GM12878 (cell line): ENCODE data around the gene MFN2. TPM values are rescaled to one million over a fixed set of nuclear protein-coding genes. Genes with fewer than 3 reads are reported as not detected.

ENCODE experiments used
- ATAC-seq: fragments of 200-7000 bp; cut with Tn5 transposase; 3 replicates; pipeline ENCODE4 v1.9.1; 2020; ENCODE audit warnings: mild to moderate bottlenecking, moderate library complexity
- BruUV-seq: library from RNA; stranded (reverse); fragments of 400-500 nt; replicated peaks from 2 replicates; lab custom pipeline; 2021; lab: Mats Ljungman, UMichigan
- CTCF ChIA-PET: fragments of 300-600 bp; sonication (Branson Sonifier 250); formaldehyde crosslinking; extraction: SDS; loops from one replicate; lab custom pipeline; 2021; ENCODE audit warnings: inconsistent platforms; lab: Yijun Ruan, JAX
- POLR2A ChIA-PET: fragments of 350-600 bp; formaldehyde crosslinking; extraction: SDS; loops from one replicate; lab custom pipeline; 2021; ENCODE audit warnings: inconsistent platforms; lab: Charles Lee
- RAD21 ChIA-PET: fragments of 300-600 bp; sonication (Branson Sonifier 250); formaldehyde crosslinking; loops from one replicate; lab custom pipeline; 2023; ENCODE audit warnings: antibody characterized with exemption; ENCODE audit not compliant: unreplicated experiment; lab: Charles Lee
- SMC1A ChIA-PET: fragments of 300-600 bp; sonication (Branson Sonifier 250); formaldehyde crosslinking; loops from one replicate; lab custom pipeline; 2023; ENCODE audit not compliant: unreplicated experiment, uncharacterized antibody; lab: Charles Lee
- DNase-seq: peaks from one replicate; pipeline ENCODE4 v3.0.0-alpha.2; 2011; ENCODE audit warnings: low read depth, low spot score
- FAIRE-seq: peaks from 3 replicates; lab custom pipeline; 2011; peaks lifted over from hg19 to GRCh38; lab: Jason Lieb, UNC
- H2AFZ ChIP-seq: 2 replicates; pipeline ENCODE4 v1.6.0; 2011; ENCODE audit warnings: low read depth, low read length, control low read depth; ENCODE audit not compliant: control insufficient read depth
- H3K27ac ChIP-seq: 2 replicates; pipeline ENCODE4 v1.5.1; 2011; ENCODE audit warnings: control low read depth; ENCODE audit not compliant: control insufficient read depth, insufficient read depth
- H3K27me3 ChIP-seq, 2 experiments: replicated peaks in 1 of 2; 2 replicates each; pipeline versions ENCODE4 v1.6.0 to v1.6.1; 2011; ENCODE audit warnings: low read length in 1 of 2; ENCODE audit not compliant: control insufficient read depth in 2 of 2, insufficient read depth in 2 of 2
- H3K36me3 ChIP-seq, 2 experiments: 2 replicates each; pipeline ENCODE4 v1.5.1; 2011; ENCODE audit warnings: low read length in 1 of 2; ENCODE audit not compliant: control insufficient read depth in 2 of 2, insufficient read depth in 2 of 2
- H3K4me1 ChIP-seq: 2 replicates; pipeline ENCODE4 v1.6.1; 2011; ENCODE audit warnings: mild to moderate bottlenecking, low read length, moderate library complexity, mixed read lengths; ENCODE audit not compliant: control insufficient read depth, insufficient read depth
- H3K4me2 ChIP-seq: 2 replicates; pipeline ENCODE4 v1.6.0; 2011; ENCODE audit warnings: control low read depth; ENCODE audit not compliant: control insufficient read depth, insufficient read depth
- H3K4me3 ChIP-seq: fragments of 200-600 bp; sonication (generic); 2 replicates; pipeline ENCODE4 v1.5.1; 2016
- H3K79me2 ChIP-seq: 2 replicates; pipeline ENCODE4 v1.6.0; 2011; ENCODE audit warnings: low read length; ENCODE audit not compliant: control insufficient read depth, insufficient read depth
- H3K9ac ChIP-seq: 2 replicates; pipeline ENCODE4 v1.8.0; 2011; ENCODE audit warnings: low read length, control low read depth, mixed read lengths; ENCODE audit not compliant: control insufficient read depth, insufficient read depth
- H3K9me3 ChIP-seq: replicated peaks from 3 replicates; pipeline ENCODE4 v1.5.1; 2011; ENCODE audit warnings: mild to moderate bottlenecking, low read length; ENCODE audit not compliant: control insufficient read depth, insufficient read depth
- H4K20me1 ChIP-seq: 2 replicates; pipeline ENCODE4 v1.6.0; 2011; ENCODE audit not compliant: control insufficient read depth, insufficient read depth
- ASH2L ChIP-seq: fragments of 300-600, 200-600 bp; sonication (generic); IDR thresholded peaks from 2 replicates; pipeline ENCODE4 v1.6.1; 2017; ENCODE audit warnings: low read depth, mild to moderate bottlenecking, borderline replicate concordance
- BCL11A ChIP-seq: IDR thresholded peaks from 2 replicates; pipeline ENCODE4 v1.6.1; 2011; ENCODE audit warnings: low read depth, low read length
- BHLHE40 ChIP-seq, 2 experiments: fragments of 450-650 bp in 1 of 2; IDR thresholded peaks; 2 replicates each; pipeline ENCODE4 v1.6.1; 2011 to 2017; ENCODE audit warnings: low read depth in 2 of 2, borderline replicate concordance in 1 of 2, improper control_type of control experiment in 1 of 2, low read length in 1 of 2, mild to moderate bottlenecking in 1 of 2
- HDGF ChIP-seq: fragments of 450-650 bp; IDR thresholded peaks from 2 replicates; pipeline ENCODE4 v1.6.1; 2016; ENCODE audit warnings: antibody characterized with exemption
- LARP7 ChIP-seq: fragments of 450-650 bp; IDR thresholded peaks from 2 replicates; pipeline ENCODE4 v1.6.1; 2017; ENCODE audit warnings: mild to moderate bottlenecking
- NBN ChIP-seq: fragments of 450-650 bp; IDR thresholded peaks from 2 replicates; pipeline ENCODE4 v1.6.1; 2016
- SMAD5 ChIP-seq: IDR thresholded peaks from 2 replicates; pipeline ENCODE4 v1.6.1; 2016; ENCODE audit warnings: antibody characterized with exemption, low read depth
- SPI1 ChIP-seq: IDR thresholded peaks from 2 replicates; pipeline ENCODE4 v1.6.1; 2011; ENCODE audit warnings: low read depth, mild to moderate bottlenecking, low read length, moderate library complexity, borderline replicate concordance; ENCODE audit not compliant: insufficient read depth
- SUZ12 ChIP-seq: fragments of 200-600 bp; sonication (generic); IDR thresholded peaks from one replicate; pipeline ENCODE4 v1.6.1; 2018; ENCODE audit warnings: antibody characterized with exemption, mild to moderate bottlenecking; ENCODE audit not compliant: unreplicated experiment
- ZBED1 ChIP-seq: IDR thresholded peaks from 2 replicates; pipeline ENCODE4 v1.6.1; 2016; ENCODE audit warnings: borderline replicate concordance
- WGBS: methylation state at CpG from one replicate; pipeline ENCODE4 v1.1.6; 2016; ENCODE audit warnings: low lambda C conversion rate; ENCODE audit not compliant: insufficient replicate concordance, insufficient coverage; ENCODE audit errors: missing lambda C conversion rate; 5-methylcytosine and 5-hydroxymethylcytosine counted together
- in situ Hi-C: fragments of 300-500 bp; cut with MboI; formaldehyde crosslinking; loops from 9 replicates; pipeline ENCODE4 v1.14.3; 2018; ENCODE audit warnings: mixed read lengths
- intact Hi-C: fragments of 100-400 bp; cut with micrococcal nuclease; formaldehyde crosslinking; loops from one replicate; pipeline ENCODE4 v1.14.2; 2022; ENCODE audit not compliant: unreplicated experiment
- polyA plus RNA-seq, 11 experiments: library from polyadenylated mRNA; depleted of rRNA in 4 of 11; unstranded in 6 of 11; stranded (reverse) in 5 of 11; fragments of >200 nt; fragmentation: Nextera tagmentation in 4 of 11; fragmentation: Illumina TruSeq in 1 of 11; extraction: Ambion mirVana in 4 of 11; extraction: Trizol in 1 of 11; gene quantifications; 1 replicate in 1 of 11; 2 replicates in 10 of 11; pipeline versions ENCODE4 v1.2.1 to v1.2.3, GENCODE V29; 2011 to 2016; ENCODE audit warnings: inconsistent platforms in 2 of 11, missing spikeins in 2 of 11, low read depth in 1 of 11
- total RNA-seq, 4 experiments: library from RNA; depleted of rRNA in 3 of 4; stranded (reverse); fragments of >200 nt in 3 of 4; fragmentation: Illumina TruSeq in 1 of 4; extraction: Trizol in 1 of 4; gene quantifications; 2 replicates each; pipeline versions ENCODE4 v1.2.1 to v1.2.3, GENCODE V29; 2013 to 2021
- TF ChIP-seq, protein P1 (sequence below): IDR thresholded peaks from 2 replicates; pipeline ENCODE4 v1.6.1; 2012; ENCODE audit warnings: low read depth, low read length, improper control_type of control experiment
- TF ChIP-seq, protein P2 (sequence below): fragments of 150-350 bp; IDR thresholded peaks from 2 replicates; pipeline ENCODE4 v1.6.1; 2016; ENCODE audit warnings: low read depth, low read length
- TF ChIP-seq, protein P3 (sequence below): fragments of 450-650 bp; IDR thresholded peaks from 2 replicates; pipeline ENCODE4 v1.6.1; 2017; ENCODE audit warnings: mild to moderate bottlenecking, moderate library complexity
- TF ChIP-seq, protein P4 (sequence below): fragments of 450-650 bp; IDR thresholded peaks from 2 replicates; pipeline ENCODE4 v1.6.1; 2016; ENCODE audit warnings: mild to moderate bottlenecking

MFN2 gene
- total and polyA plus RNA-seq, 10 of the 15 experiments (the other 5 are each of a cell fraction or from before 2014, with no cell fraction given): 5.3 to 64.4 (median 48.1) TPM

DNA sequence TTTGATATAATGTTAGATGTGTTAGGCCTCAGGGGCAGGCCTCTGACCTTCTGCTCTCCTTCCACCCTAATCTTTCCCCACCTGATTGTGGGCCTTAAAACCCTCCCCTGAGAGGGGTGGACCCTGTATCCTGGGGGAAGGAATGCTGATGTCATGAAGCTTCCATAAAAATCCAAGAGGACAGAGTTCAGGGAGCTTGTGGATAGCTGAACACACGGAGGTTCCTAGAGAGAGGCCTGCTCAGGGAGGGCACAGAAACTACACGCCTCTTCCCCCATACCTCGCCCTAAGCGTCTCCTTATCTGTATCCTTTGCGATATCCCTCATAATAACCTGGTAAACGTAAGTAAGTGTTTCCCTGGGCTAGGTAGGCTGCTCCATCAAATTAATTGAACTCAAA lies 4.3 kb downstream of the MFN2 start:
- no TSS peak for BruUV-seq
- SMC1A ChIA-PET: interaction anchor here (1.0 kb wide), 1 partner anchor 77 kb away, joined by 3 read pairs; no protein-coding TSS in a partner anchor
- H3K36me3 ChIP-seq: peaks cover 11 to 21% of the 10 kb centered on the region in 2 experiments
- H3K79me2 ChIP-seq: peaks cover 26% of the 10 kb centered on the region
- no peaks in the 10 kb centered on the region for H3K27me3 ChIP-seq
- no peak overlapping the region for H3K4me3 ChIP-seq
- no peaks in the 10 kb centered on the region for H3K9me3 ChIP-seq
- in situ Hi-C loops (no loop called here), intact Hi-C loops (loop anchor here (10.0 kb wide), 1 partner anchor 220 kb away; no protein-coding TSS in a partner anchor)
- no peaks in the 10 kb centered on the region for H4K20me1 ChIP-seq
- H3K4me2 ChIP-seq: no peak overlapping the region
- H3K4me1 ChIP-seq: peaks cover 10% of the 10 kb centered on the region
- no peak overlapping the region for H2AFZ ChIP-seq
- WGBS: 95% methylated on average over 6 of the region's 6 CpGs
- RAD21 ChIA-PET: interaction anchor here (1.2 to 1.5 kb wide), 2 partner anchors 77 to 94 kb away, joined by 3 to 7 read pairs; no protein-coding TSS in a partner anchor
- DNase-seq (no peak), FAIRE-seq (no peak), ATAC-seq (no peak)
- no peak overlapping the region for H3K27ac ChIP-seq
- H3K9ac ChIP-seq: no peak overlapping the region
- CTCF ChIA-PET: interaction anchor here (1.2 to 1.8 kb wide), 3 partner anchors 17 to 146 kb away, joined by 3 to 5 read pairs (median 3); no protein-coding TSS in a partner anchor
- POLR2A ChIA-PET: interaction anchor here (0.6 to 0.7 kb wide), 2 partner anchors 10 to 12 kb away, joined by 3 to 10 read pairs; no protein-coding TSS in a partner anchor
- no peak for TF ChIP-seq ZBED1
- no peak for TF ChIP-seq SPI1
- TF ChIP-seq BCL11A: no peak
- TF ChIP-seq SUZ12: no peak
- TF ChIP-seq, protein P1, sequence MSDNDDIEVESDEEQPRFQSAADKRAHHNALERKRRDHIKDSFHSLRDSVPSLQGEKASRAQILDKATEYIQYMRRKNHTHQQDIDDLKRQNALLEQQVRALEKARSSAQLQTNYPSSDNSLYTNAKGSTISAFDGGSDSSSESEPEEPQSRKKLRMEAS: no peak
- TF ChIP-seq HDGF: no peak
- TF ChIP-seq SMAD5: no peak
- TF ChIP-seq, protein P2, sequence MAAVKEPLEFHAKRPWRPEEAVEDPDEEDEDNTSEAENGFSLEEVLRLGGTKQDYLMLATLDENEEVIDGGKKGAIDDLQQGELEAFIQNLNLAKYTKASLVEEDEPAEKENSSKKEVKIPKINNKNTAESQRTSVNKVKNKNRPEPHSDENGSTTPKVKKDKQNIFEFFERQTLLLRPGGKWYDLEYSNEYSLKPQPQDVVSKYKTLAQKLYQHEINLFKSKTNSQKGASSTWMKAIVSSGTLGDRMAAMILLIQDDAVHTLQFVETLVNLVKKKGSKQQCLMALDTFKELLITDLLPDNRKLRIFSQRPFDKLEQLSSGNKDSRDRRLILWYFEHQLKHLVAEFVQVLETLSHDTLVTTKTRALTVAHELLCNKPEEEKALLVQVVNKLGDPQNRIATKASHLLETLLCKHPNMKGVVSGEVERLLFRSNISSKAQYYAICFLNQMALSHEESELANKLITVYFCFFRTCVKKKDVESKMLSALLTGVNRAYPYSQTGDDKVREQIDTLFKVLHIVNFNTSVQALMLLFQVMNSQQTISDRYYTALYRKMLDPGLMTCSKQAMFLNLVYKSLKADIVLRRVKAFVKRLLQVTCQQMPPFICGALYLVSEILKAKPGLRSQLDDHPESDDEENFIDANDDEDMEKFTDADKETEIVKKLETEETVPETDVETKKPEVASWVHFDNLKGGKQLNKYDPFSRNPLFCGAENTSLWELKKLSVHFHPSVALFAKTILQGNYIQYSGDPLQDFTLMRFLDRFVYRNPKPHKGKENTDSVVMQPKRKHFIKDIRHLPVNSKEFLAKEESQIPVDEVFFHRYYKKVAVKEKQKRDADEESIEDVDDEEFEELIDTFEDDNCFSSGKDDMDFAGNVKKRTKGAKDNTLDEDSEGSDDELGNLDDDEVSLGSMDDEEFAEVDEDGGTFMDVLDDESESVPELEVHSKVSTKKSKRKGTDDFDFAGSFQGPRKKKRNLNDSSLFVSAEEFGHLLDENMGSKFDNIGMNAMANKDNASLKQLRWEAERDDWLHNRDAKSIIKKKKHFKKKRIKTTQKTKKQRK: no peak
- TF ChIP-seq, protein P3, sequence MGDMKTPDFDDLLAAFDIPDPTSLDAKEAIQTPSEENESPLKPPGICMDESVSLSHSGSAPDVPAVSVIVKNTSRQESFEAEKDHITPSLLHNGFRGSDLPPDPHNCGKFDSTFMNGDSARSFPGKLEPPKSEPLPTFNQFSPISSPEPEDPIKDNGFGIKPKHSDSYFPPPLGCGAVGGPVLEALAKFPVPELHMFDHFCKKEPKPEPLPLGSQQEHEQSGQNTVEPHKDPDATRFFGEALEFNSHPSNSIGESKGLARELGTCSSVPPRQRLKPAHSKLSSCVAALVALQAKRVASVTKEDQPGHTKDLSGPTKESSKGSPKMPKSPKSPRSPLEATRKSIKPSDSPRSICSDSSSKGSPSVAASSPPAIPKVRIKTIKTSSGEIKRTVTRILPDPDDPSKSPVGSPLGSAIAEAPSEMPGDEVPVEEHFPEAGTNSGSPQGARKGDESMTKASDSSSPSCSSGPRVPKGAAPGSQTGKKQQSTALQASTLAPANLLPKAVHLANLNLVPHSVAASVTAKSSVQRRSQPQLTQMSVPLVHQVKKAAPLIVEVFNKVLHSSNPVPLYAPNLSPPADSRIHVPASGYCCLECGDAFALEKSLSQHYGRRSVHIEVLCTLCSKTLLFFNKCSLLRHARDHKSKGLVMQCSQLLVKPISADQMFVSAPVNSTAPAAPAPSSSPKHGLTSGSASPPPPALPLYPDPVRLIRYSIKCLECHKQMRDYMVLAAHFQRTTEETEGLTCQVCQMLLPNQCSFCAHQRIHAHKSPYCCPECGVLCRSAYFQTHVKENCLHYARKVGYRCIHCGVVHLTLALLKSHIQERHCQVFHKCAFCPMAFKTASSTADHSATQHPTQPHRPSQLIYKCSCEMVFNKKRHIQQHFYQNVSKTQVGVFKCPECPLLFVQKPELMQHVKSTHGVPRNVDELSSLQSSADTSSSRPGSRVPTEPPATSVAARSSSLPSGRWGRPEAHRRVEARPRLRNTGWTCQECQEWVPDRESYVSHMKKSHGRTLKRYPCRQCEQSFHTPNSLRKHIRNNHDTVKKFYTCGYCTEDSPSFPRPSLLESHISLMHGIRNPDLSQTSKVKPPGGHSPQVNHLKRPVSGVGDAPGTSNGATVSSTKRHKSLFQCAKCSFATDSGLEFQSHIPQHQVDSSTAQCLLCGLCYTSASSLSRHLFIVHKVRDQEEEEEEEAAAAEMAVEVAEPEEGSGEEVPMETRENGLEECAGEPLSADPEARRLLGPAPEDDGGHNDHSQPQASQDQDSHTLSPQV: no peak
- no peak for TF ChIP-seq BHLHE40 (IDR thresholded peaks at IDR 0.05; ENCODE audit: borderline replicate concordance in 1 of 2, low read depth in 2 of 2, low read length in 1 of 2)
- TF ChIP-seq LARP7: no peak
- TF ChIP-seq, protein P4, sequence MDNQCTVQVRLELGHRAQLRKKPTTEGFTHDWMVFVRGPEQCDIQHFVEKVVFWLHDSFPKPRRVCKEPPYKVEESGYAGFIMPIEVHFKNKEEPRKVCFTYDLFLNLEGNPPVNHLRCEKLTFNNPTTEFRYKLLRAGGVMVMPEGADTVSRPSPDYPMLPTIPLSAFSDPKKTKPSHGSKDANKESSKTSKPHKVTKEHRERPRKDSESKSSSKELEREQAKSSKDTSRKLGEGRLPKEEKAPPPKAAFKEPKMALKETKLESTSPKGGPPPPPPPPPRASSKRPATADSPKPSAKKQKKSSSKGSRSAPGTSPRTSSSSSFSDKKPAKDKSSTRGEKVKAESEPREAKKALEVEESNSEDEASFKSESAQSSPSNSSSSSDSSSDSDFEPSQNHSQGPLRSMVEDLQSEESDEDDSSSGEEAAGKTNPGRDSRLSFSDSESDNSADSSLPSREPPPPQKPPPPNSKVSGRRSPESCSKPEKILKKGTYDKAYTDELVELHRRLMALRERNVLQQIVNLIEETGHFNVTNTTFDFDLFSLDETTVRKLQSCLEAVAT: no peak
- TF ChIP-seq ASH2L: no peak
- TF ChIP-seq NBN: no peak
